Measurements from ENCODE around the gene ABCC1. TPM values are rescaled to one million over a fixed set of nuclear protein-coding genes. Genes with fewer than 3 reads are reported as not detected.

ABCC1 gene
- total and polyA plus RNA-seq, 2 of the 8 experiments (the other 6 are each of a cell fraction or from before 2014, with no cell fraction given) = 42.6 to 66.8 TPM

DNA sequence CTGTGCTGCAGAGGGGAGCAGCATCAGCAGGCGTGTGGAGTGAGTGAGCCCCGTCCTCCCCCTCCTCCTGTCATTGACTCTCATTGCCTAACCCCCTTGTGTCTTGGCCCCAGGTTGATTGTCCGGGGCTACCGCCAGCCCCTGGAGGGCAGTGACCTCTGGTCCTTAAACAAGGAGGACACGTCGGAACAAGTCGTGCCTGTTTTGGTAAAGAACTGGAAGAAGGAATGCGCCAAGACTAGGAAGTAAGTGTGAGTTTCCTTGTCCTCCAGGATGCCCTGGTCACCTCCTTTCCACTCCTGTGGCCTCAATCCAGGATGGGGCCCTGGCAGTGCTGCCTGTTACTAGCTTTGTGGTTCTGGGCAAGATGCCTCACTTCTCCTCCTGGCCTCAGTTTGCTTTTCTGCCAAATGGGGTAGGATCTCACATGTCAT, 87.0 kb downstream of the ABCC1 start:
- peaks cover 0 to 3% of the 10 kb centered on the region in 2 experiments; a peak in 1 of 4 replicates for H3K79me2 ChIP-seq (ENCODE audit: control insufficient read depth in 1 of 2, insufficient read depth in 2 of 2, low read length in 2 of 2)
- no peak overlapping the region for H2BK12ac ChIP-seq (ENCODE audit: low read depth, low read length)
- no peaks in the 10 kb centered on the region for H3K9me3 ChIP-seq (ENCODE audit: insufficient read depth in 2 of 2, low read depth in 1 of 2, low read length in 1 of 2)
- peaks cover 3% of the 10 kb centered on the region; the same call in 1 of the 2 replicates for H3K23me2 ChIP-seq (ENCODE audit: low read depth, low read length)
- DNase-seq (ENCODE audit: low read depth in 1 of 2, low spot score in 2 of 2) (no peak), FAIRE-seq (no peak)
- no peak overlapping the region for H4K8ac ChIP-seq (ENCODE audit: extremely low read depth, insufficient read depth, low read length)
- CTCF ChIA-PET (ENCODE audit: partially characterized antibody) = interaction anchor here (0.6 to 0.9 kb wide), 4 partner anchors 10 to 148 kb away, joined by 3 to 5 read pairs (median 3); no protein-coding TSS in a partner anchor
- no peak overlapping the region for H2BK15ac ChIP-seq (ENCODE audit: low read length)
- H2AFZ ChIP-seq (ENCODE audit: low read length) = no peak overlapping the region
- WGBS, 2 experiments (ENCODE audit: extremely low coverage in 1 of 2, insufficient coverage in 1 of 2, insufficient read length in 1 of 2, insufficient replicate concordance in 2 of 2, low coverage in 1 of 2, low lambda C conversion rate in 2 of 2, missing lambda C conversion rate in 1 of 2) = 89% methylated on average over 8 of the region's 8 CpGs; no CpG with 5 or more reads in 1 of the 2 experiments
- H4K91ac ChIP-seq (replicated peaks; ENCODE audit: insufficient read length, low read length) = no peak overlapping the region
- H3K9ac ChIP-seq (replicated peaks in 1 of 4; ENCODE audit: extremely low read depth in 1 of 4, low read depth in 3 of 4, low read length in 3 of 4) = no peak overlapping the region
- TF ChIP-seq, protein P1, sequence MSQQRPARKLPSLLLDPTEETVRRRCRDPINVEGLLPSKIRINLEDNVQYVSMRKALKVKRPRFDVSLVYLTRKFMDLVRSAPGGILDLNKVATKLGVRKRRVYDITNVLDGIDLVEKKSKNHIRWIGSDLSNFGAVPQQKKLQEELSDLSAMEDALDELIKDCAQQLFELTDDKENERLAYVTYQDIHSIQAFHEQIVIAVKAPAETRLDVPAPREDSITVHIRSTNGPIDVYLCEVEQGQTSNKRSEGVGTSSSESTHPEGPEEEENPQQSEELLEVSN (IDR thresholded peaks at IDR 0.05) = no peak
- POLR2A ChIA-PET (ENCODE audit: partially characterized antibody) = interaction anchor here (1.0 kb wide), 2 partner anchors 9 to 16 kb away, joined by 3 to 4 read pairs; no protein-coding TSS in a partner anchor
- H3K27ac ChIP-seq (ENCODE audit: low read depth, low read length) = no peak overlapping the region
- peak overlapping the region; percentile 12; the same call in 1 of the 2 replicates for H2BK5ac ChIP-seq (ENCODE audit: low read depth, low read length)
- H3K79me1 ChIP-seq (ENCODE audit: low read depth, low read length) = peaks cover 1% of the 10 kb centered on the region; the same call in 1 of the 2 replicates
- H3K36me3 ChIP-seq (ENCODE audit: control insufficient read depth in 2 of 4, insufficient read depth in 4 of 4, low read length in 3 of 4) = peaks cover 10 to 45% (median 17%) of the 10 kb centered on the region in 4 experiments; a peak in 7 of 8 replicates
- H3K4me1 ChIP-seq (replicated peaks in 1 of 4; ENCODE audit: control insufficient read depth in 3 of 4, insufficient read depth in 4 of 4, low read length in 3 of 4) = peaks cover 0 to 4% (median 1%) of the 10 kb centered on the region in 4 experiments; a peak in 3 of 7 replicates
- H2BK20ac ChIP-seq (ENCODE audit: low read length) = no peak overlapping the region
- H3K27me3 ChIP-seq (replicated peaks in 1 of 4; ENCODE audit: control insufficient read depth in 3 of 4, extremely low read depth in 1 of 4, insufficient read depth in 3 of 4, low read length in 3 of 4) = no peaks in the 10 kb centered on the region
- peaks cover 4 to 13% of the 10 kb centered on the region in 2 experiments for H4K20me1 ChIP-seq (replicated peaks in 1 of 2; ENCODE audit: control insufficient read depth in 1 of 2, insufficient read depth in 2 of 2, low read length in 2 of 2)
- no peak overlapping the region for H2BK120ac ChIP-seq (replicated peaks; ENCODE audit: low read depth, low read length)
- no peak overlapping the region for H2AK5ac ChIP-seq (ENCODE audit: low read depth, low read length)
- H3K56ac ChIP-seq (replicated peaks; ENCODE audit: insufficient read length, low read depth, low read length) = no peak overlapping the region
- H3K4me3 ChIP-seq (ENCODE audit: extremely low read depth in 1 of 4, insufficient read depth in 2 of 4, low read depth in 3 of 4, low read length in 4 of 4) = no peak overlapping the region
- no peak overlapping the region for H4K5ac ChIP-seq (ENCODE audit: insufficient read length, low read depth, low read length)
- H3K4me2 ChIP-seq (ENCODE audit: insufficient read depth in 1 of 2, low read depth in 2 of 2, low read length in 2 of 2) = no peak overlapping the region
- H3K23ac ChIP-seq (ENCODE audit: insufficient read length) = no peak overlapping the region
- H3K18ac ChIP-seq (ENCODE audit: extremely low read depth, low read length) = no peak overlapping the region
- no peak overlapping the region for H3K14ac ChIP-seq (ENCODE audit: insufficient read length)
- H3K4ac ChIP-seq (replicated peaks; ENCODE audit: insufficient read length, low read depth, low read length) = no peak overlapping the region
